WTC11 (cell line): ENCODE measurements around the gene EMC8. TPM values are rescaled to one million over a fixed set of nuclear protein-coding genes. Genes with fewer than 3 reads are reported as not detected.

Experiments used
- ATAC-seq: fragments of 200-7000 bp; cut with Tn5 transposase; 2 replicates; pipeline ENCODE4 v1.10.0; 2021; ENCODE audit warnings: mild to moderate bottlenecking, moderate library complexity
- CTCF ChIA-PET: fragments of 300-600 bp; sonication (Branson Sonifier 250); formaldehyde crosslinking; loops from one replicate; lab custom pipeline; 2021; ENCODE audit warnings: antibody characterized with exemption; lab: Charles Lee
- POLR2A ChIA-PET: fragments of 350-600 bp; sonication (Branson Sonifier 250); formaldehyde crosslinking; loops from one replicate; lab custom pipeline; 2021; ENCODE audit warnings: antibody characterized with exemption; lab: Charles Lee
- DNase-seq: peaks from one replicate; pipeline ENCODE4 v3.0.0; 2021; ENCODE audit warnings: low spot score
- H3K27ac Mint-ChIP-seq: 2 replicates; pipeline ENCODE4 v1.8.0; 2021; ENCODE audit warnings: mixed read lengths
- H3K27me3 Mint-ChIP-seq: 2 replicates; pipeline ENCODE4 v1.8.0; 2021; ENCODE audit warnings: low read depth, mild to moderate bottlenecking, moderate library complexity, mixed read lengths
- H3K36me3 Mint-ChIP-seq: 2 replicates; pipeline ENCODE4 v1.8.0; 2021; ENCODE audit warnings: mixed read lengths
- H3K4me1 Mint-ChIP-seq: 2 replicates; pipeline ENCODE4 v1.8.0; 2022; ENCODE audit warnings: mixed read lengths
- H3K4me3 Mint-ChIP-seq: 2 replicates; pipeline ENCODE4 v1.8.0; 2021; ENCODE audit warnings: mild to moderate bottlenecking, moderate library complexity, mixed read lengths
- H3K9me3 Mint-ChIP-seq: 2 replicates; pipeline ENCODE4 v1.8.0; 2021; ENCODE audit warnings: mixed read lengths
- AFF4 ChIP-seq: sonication (generic); formaldehyde crosslinking; IDR thresholded peaks from 2 replicates; pipeline ENCODE4 v1.8.1; 2023; ENCODE audit warnings: mild to moderate bottlenecking, missing genetic modification reagents, borderline replicate concordance
- ETV6 ChIP-seq: sonication (generic); formaldehyde crosslinking; IDR thresholded peaks from 2 replicates; pipeline ENCODE4 v1.8.1; 2022; ENCODE audit warnings: mild to moderate bottlenecking, missing genetic modification reagents
- FOXJ3 ChIP-seq: sonication (generic); formaldehyde crosslinking; IDR thresholded peaks from 2 replicates; pipeline ENCODE4 v1.9.0; 2021; ENCODE audit warnings: missing genetic modification reagents, mild to moderate bottlenecking, borderline replicate concordance
- FOXK1 ChIP-seq: sonication (generic); formaldehyde crosslinking; IDR thresholded peaks from 2 replicates; pipeline ENCODE4 v1.8.0; 2022; ENCODE audit warnings: mild to moderate bottlenecking, moderate library complexity, missing genetic modification reagents
- GABPB1 ChIP-seq: sonication (generic); formaldehyde crosslinking; IDR thresholded peaks from 2 replicates; pipeline ENCODE4 v1.8.1; 2023; ENCODE audit warnings: mild to moderate bottlenecking, missing genetic modification reagents
- GTF2I ChIP-seq: fragments of 250-450 bp; sonication (Bioruptor Pico); conservative IDR thresholded peaks from 2 replicates; pipeline ENCODE4 v1.4.0; 2021; ENCODE audit warnings: mild to moderate bottlenecking
- HMGXB4 ChIP-seq: sonication (generic); formaldehyde crosslinking; IDR thresholded peaks from 2 replicates; pipeline ENCODE4 v1.8.1; 2023; ENCODE audit warnings: mild to moderate bottlenecking, moderate library complexity, missing genetic modification reagents
- IRF1 ChIP-seq: sonication (generic); formaldehyde crosslinking; IDR thresholded peaks from 2 replicates; pipeline ENCODE4 v1.8.0; 2023; ENCODE audit warnings: missing genetic modification reagents
- JUN ChIP-seq: sonication (generic); formaldehyde crosslinking; IDR thresholded peaks from 2 replicates; pipeline ENCODE4 v1.8.0; 2023; ENCODE audit warnings: mild to moderate bottlenecking, missing genetic modification reagents
- NR3C1 ChIP-seq: sonication (generic); formaldehyde crosslinking; conservative IDR thresholded peaks from 2 replicates; pipeline ENCODE4 v1.8.1; 2023; ENCODE audit warnings: low read depth, mild to moderate bottlenecking, missing genetic modification reagents
- OVOL2 ChIP-seq: fragments of 250-450 bp; sonication (Bioruptor Pico); IDR thresholded peaks from 2 replicates; pipeline ENCODE4 v1.9.0; 2021; ENCODE audit warnings: mild to moderate bottlenecking, borderline replicate concordance
- PRRX2 ChIP-seq: fragments of 250-450 bp; sonication (Bioruptor Pico); IDR thresholded peaks from 2 replicates; pipeline ENCODE4 v1.8.0; 2021; ENCODE audit warnings: mild to moderate bottlenecking
- TEAD1 ChIP-seq: sonication (generic); formaldehyde crosslinking; IDR thresholded peaks from 2 replicates; pipeline ENCODE4 v1.8.0; 2022; ENCODE audit warnings: mild to moderate bottlenecking, missing genetic modification reagents
- TP53 ChIP-seq: sonication (generic); formaldehyde crosslinking; IDR thresholded peaks from 2 replicates; pipeline ENCODE4 v1.8.1; 2023; ENCODE audit warnings: mild to moderate bottlenecking, missing genetic modification reagents
- ZBTB21 ChIP-seq: sonication (generic); formaldehyde crosslinking; IDR thresholded peaks from 2 replicates; pipeline ENCODE4 v1.8.1; 2023; ENCODE audit warnings: mild to moderate bottlenecking, missing genetic modification reagents, borderline replicate concordance
- ZNF121 ChIP-seq: sonication (generic); formaldehyde crosslinking; IDR thresholded peaks from 2 replicates; pipeline ENCODE4 v1.8.0; 2023; ENCODE audit warnings: missing genetic modification reagents
- ZNF416 ChIP-seq: fragments of 250-450 bp; sonication (Bioruptor Pico); IDR thresholded peaks from 2 replicates; pipeline ENCODE4 v1.9.0; 2021; ENCODE audit warnings: mild to moderate bottlenecking, inconsistent platforms
- ZNF671 ChIP-seq: fragments of 250-450 bp; sonication (Bioruptor Pico); IDR thresholded peaks from 2 replicates; pipeline ENCODE4 v1.8.0; 2021; ENCODE audit warnings: mild to moderate bottlenecking
- total RNA-seq: library from RNA; stranded (reverse); gene quantifications from 3 replicates; pipeline ENCODE4 v1.2.3, GENCODE V29; 2021
- TF ChIP-seq, protein P1 (sequence below): sonication (generic); formaldehyde crosslinking; IDR thresholded peaks from 2 replicates; pipeline ENCODE4 v1.8.0; 2023; ENCODE audit warnings: mild to moderate bottlenecking, missing genetic modification reagents
- TF ChIP-seq, protein P2 (sequence below): sonication (generic); formaldehyde crosslinking; IDR thresholded peaks from 2 replicates; pipeline ENCODE4 v1.8.1; 2022; ENCODE audit warnings: missing genetic modification reagents, borderline replicate concordance
- TF ChIP-seq, protein P3 (sequence below): sonication (generic); formaldehyde crosslinking; IDR thresholded peaks from 2 replicates; pipeline ENCODE4 v1.8.0; 2022; ENCODE audit warnings: missing genetic modification reagents
- TF ChIP-seq, protein P4 (sequence below): sonication (generic); formaldehyde crosslinking; IDR thresholded peaks from 2 replicates; pipeline ENCODE4 v1.8.1; 2022; ENCODE audit warnings: low read depth, missing genetic modification reagents, borderline replicate concordance

Gene EMC8
- total RNA-seq, 1 experiment from 2014 or later = 55.2 TPM

DNA sequence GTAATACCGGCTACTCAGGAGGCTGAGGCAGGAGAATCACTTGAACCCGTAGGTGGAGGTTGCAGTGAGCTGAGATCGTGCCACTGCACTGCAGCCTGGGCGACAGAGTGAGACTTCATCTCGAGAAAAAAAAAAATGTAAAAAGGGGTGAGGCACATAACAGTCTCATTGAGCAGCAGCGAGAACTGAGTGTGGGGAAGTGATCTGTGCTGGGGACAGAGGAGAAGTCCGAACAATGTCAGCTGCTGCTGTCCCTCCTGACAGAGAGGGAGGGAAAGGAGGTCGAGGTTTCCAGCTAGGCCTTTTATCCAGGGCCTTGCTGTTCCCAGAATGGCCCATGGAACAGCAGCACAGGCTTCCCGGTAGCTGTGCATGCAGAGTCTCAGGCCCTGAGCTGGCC is 62.4 kb downstream of the EMC8 start (continued):
- TF ChIP-seq, protein P1, sequence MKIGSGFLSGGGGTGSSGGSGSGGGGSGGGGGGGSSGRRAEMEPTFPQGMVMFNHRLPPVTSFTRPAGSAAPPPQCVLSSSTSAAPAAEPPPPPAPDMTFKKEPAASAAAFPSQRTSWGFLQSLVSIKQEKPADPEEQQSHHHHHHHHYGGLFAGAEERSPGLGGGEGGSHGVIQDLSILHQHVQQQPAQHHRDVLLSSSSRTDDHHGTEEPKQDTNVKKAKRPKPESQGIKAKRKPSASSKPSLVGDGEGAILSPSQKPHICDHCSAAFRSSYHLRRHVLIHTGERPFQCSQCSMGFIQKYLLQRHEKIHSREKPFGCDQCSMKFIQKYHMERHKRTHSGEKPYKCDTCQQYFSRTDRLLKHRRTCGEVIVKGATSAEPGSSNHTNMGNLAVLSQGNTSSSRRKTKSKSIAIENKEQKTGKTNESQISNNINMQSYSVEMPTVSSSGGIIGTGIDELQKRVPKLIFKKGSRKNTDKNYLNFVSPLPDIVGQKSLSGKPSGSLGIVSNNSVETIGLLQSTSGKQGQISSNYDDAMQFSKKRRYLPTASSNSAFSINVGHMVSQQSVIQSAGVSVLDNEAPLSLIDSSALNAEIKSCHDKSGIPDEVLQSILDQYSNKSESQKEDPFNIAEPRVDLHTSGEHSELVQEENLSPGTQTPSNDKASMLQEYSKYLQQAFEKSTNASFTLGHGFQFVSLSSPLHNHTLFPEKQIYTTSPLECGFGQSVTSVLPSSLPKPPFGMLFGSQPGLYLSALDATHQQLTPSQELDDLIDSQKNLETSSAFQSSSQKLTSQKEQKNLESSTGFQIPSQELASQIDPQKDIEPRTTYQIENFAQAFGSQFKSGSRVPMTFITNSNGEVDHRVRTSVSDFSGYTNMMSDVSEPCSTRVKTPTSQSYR (CRISPR knock-in tag) = no peak
- TF ChIP-seq JUN (CRISPR knock-in tag) (no peak), PRRX2 (CRISPR knock-in tag) (no peak), ZNF671 (CRISPR knock-in tag) (no peak), ZNF416 (CRISPR knock-in tag) (no peak), NR3C1 (CRISPR knock-in tag) (no peak), ZNF121 (no peak)
- TF ChIP-seq, protein P2, sequence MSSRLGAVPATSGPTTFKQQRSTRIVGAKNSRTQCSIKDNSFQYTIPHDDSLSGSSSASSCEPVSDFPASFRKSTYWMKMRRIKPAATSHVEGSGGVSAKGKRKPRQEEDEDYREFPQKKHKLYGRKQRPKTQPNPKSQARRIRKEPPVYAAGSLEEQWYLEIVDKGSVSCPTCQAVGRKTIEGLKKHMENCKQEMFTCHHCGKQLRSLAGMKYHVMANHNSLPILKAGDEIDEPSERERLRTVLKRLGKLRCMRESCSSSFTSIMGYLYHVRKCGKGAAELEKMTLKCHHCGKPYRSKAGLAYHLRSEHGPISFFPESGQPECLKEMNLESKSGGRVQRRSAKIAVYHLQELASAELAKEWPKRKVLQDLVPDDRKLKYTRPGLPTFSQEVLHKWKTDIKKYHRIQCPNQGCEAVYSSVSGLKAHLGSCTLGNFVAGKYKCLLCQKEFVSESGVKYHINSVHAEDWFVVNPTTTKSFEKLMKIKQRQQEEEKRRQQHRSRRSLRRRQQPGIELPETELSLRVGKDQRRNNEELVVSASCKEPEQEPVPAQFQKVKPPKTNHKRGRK (CRISPR knock-in tag) = no peak

DNA sequence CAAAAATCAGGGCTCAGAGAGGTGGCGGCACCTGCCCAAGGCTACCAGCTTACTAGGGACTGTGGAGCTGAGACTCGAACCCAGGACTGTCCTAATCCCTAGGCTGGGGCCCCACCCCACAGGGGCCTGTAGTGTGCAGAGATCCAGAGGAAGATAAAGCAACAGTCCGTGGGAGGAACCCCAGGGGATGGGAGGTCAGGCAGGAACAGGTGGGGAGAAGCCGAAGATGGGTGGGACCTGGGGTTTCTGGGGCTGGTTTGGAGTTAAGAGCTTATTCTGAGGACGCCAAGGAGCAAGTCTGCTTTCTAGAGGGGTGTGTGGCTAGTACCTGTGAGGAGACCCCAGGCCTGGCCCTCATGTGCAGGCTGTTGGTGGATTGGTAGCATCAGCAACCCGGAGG is 63.4 kb downstream of the EMC8 start:
- no peaks in the 10 kb centered on the region for H3K36me3 Mint-ChIP-seq
- H3K27me3 Mint-ChIP-seq = no peaks in the 10 kb centered on the region; the same call in 1 of the 2 replicates
- no peaks in the 10 kb centered on the region for H3K9me3 Mint-ChIP-seq
- DNase-seq (no peak), ATAC-seq (no peak)
- CTCF ChIA-PET = interaction anchor here (0.6 to 1.1 kb wide), 3 partner anchors 19 to 84 kb away, joined by 3 to 4 read pairs (median 4); no protein-coding TSS in a partner anchor
- no peak overlapping the region for H3K4me3 Mint-ChIP-seq
- POLR2A ChIA-PET = no interaction called here
- H3K27ac Mint-ChIP-seq = no peak overlapping the region
- peaks cover 8% of the 10 kb centered on the region for H3K4me1 Mint-ChIP-seq
- TF ChIP-seq TP53 (CRISPR knock-in tag) (no peak), ZBTB21 (CRISPR knock-in tag) (no peak), IRF1 (CRISPR knock-in tag) (no peak), ZNF121 (no peak), FOXJ3 (CRISPR knock-in tag) (no peak), OVOL2 (CRISPR knock-in tag) (no peak), GTF2I (CRISPR knock-in tag) (no peak), TEAD1 (no peak), FOXK1 (CRISPR knock-in tag) (no peak), HMGXB4 (CRISPR knock-in tag) (no peak), ETV6 (CRISPR knock-in tag) (no peak), GABPB1 (CRISPR knock-in tag) (no peak), AFF4 (CRISPR knock-in tag) (no peak)
- TF ChIP-seq, protein P3, sequence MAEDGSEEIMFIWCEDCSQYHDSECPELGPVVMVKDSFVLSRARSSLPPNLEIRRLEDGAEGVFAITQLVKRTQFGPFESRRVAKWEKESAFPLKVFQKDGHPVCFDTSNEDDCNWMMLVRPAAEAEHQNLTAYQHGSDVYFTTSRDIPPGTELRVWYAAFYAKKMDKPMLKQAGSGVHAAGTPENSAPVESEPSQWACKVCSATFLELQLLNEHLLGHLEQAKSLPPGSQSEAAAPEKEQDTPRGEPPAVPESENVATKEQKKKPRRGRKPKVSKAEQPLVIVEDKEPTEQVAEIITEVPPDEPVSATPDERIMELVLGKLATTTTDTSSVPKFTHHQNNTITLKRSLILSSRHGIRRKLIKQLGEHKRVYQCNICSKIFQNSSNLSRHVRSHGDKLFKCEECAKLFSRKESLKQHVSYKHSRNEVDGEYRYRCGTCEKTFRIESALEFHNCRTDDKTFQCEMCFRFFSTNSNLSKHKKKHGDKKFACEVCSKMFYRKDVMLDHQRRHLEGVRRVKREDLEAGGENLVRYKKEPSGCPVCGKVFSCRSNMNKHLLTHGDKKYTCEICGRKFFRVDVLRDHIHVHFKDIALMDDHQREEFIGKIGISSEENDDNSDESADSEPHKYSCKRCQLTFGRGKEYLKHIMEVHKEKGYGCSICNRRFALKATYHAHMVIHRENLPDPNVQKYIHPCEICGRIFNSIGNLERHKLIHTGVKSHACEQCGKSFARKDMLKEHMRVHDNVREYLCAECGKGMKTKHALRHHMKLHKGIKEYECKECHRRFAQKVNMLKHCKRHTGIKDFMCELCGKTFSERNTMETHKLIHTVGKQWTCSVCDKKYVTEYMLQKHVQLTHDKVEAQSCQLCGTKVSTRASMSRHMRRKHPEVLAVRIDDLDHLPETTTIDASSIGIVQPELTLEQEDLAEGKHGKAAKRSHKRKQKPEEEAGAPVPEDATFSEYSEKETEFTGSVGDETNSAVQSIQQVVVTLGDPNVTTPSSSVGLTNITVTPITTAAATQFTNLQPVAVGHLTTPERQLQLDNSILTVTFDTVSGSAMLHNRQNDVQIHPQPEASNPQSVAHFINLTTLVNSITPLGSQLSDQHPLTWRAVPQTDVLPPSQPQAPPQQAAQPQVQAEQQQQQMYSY (CRISPR knock-in tag) = no peak
- TF ChIP-seq, protein P4, sequence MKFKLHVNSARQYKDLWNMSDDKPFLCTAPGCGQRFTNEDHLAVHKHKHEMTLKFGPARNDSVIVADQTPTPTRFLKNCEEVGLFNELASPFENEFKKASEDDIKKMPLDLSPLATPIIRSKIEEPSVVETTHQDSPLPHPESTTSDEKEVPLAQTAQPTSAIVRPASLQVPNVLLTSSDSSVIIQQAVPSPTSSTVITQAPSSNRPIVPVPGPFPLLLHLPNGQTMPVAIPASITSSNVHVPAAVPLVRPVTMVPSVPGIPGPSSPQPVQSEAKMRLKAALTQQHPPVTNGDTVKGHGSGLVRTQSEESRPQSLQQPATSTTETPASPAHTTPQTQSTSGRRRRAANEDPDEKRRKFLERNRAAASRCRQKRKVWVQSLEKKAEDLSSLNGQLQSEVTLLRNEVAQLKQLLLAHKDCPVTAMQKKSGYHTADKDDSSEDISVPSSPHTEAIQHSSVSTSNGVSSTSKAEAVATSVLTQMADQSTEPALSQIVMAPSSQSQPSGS = no peak
